Right renal cortex interstitium (tissue), 3 donors: Measurements from ENCODE around the gene DGKQ. TPM values are rescaled to one million over a fixed set of nuclear protein-coding genes. Genes with fewer than 3 reads are reported as not detected.
"Not testable (repeated sequence)": the region's sequence is repeated elsewhere in the genome, so short reads cannot be mapped to it uniquely, and the experiment has no call there.

Experiments used
- DNase-seq, 3 donors: peaks; one replicate each; pipeline ENCODE4 v3.0.0-alpha.2; 2013; ENCODE audit warnings: low read depth in 3 of 3, low spot score in 2 of 3
- polyA plus RNA-seq, 3 donors: library from polyadenylated mRNA; unstranded; fragments of 120-200 nt; gene quantifications; one replicate each; pipeline ENCODE4 v1.2.1, GENCODE V29; 2013; ENCODE audit not compliant: insufficient read length in 3 of 3

DGKQ gene
- polyA plus RNA-seq, 3 donors: 5.0 to 5.9 (median 5.8) TPM

DNA sequence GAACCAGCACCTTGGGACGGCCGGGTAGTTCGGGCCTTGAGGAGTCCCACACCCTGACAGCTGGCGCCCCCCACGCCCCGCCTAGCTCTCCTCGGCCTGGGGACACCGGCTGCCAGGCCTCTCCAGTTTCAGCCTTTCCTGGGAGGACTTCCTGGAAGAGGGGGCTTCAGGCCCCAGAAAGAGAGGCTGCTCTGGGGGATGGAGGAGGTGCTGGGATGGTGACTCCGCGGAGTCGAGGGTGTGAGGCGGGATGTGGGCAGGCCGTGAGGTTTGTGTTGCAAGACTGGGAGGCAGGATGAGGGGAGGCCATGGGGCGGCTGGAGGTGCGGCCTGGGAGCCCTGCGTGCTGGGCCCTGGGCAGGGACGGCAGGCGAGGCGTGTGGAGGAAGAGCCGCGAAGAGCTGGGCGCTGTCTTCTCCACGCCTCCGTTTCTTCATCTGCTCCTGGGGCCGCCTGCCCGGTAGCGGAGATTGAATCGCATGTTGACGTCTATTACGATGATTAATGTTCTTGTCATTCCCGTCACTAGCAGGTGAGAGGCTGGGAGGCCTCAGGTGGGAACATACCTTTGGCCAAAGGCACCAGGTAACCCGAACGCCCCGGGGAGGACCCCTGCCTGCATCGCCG is 37.1 kb upstream of the DGKQ start:
- no peak for DNase-seq

DNA sequence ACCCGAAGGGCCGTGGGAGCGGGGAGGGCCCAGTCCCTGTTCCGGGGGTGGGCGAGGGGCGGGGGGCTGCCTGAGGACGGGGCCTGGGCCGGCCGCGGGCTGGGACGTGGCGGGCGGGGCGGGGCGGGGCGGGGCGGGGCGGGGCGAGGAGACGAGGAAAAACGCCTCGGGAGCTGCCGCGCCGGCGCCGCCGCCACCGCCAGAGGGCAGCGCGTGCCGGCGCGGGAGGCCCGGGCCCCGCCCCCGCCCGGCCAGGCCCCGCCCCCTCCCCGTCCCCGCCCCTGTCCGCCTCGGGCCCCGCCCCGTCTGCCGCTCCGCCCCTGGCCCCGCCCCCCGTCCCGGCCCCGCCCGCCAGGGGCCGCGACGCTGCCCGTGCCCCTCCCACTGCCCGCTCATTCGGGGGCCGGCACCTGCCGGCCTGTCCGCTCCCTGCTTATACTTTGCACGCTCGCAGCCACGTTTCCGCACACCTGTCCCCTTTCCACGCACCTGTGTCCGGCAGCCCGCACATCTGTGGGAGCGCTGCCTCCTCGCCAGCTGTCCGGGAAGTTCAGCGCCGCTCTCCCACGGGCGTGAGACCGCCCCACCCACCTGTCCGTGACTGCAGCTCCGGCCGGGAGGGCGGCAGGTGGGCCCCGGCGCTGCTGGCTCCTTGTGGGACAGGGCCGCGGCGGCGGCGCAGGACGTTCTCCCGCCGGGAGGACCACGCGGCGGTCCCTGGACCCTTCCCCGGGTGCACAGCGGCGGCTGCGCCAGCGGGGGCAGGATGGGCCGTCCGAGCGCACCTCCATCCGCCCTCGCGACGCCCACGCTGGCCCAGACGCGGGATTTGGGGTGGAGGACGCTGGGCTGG is 36.4 kb upstream of the DGKQ start:
- DNase-seq: no peak

- no peak for DNase-seq
These were observed 35.6 kb upstream of the DGKQ start for GRCh38 chr4:1008840-1009541.

GRCh38 chr4:1006856-1007255 is 33.5 kb upstream of the DGKQ start:
- no peak for DNase-seq

- DNase-seq: no peak
These were observed 31.5 kb upstream of the DGKQ start for GRCh38 chr4:1004557-1005485.

GRCh38 chr4:1004071-1004418 is 30.7 kb upstream of the DGKQ start:
- no peak for DNase-seq

DNA sequence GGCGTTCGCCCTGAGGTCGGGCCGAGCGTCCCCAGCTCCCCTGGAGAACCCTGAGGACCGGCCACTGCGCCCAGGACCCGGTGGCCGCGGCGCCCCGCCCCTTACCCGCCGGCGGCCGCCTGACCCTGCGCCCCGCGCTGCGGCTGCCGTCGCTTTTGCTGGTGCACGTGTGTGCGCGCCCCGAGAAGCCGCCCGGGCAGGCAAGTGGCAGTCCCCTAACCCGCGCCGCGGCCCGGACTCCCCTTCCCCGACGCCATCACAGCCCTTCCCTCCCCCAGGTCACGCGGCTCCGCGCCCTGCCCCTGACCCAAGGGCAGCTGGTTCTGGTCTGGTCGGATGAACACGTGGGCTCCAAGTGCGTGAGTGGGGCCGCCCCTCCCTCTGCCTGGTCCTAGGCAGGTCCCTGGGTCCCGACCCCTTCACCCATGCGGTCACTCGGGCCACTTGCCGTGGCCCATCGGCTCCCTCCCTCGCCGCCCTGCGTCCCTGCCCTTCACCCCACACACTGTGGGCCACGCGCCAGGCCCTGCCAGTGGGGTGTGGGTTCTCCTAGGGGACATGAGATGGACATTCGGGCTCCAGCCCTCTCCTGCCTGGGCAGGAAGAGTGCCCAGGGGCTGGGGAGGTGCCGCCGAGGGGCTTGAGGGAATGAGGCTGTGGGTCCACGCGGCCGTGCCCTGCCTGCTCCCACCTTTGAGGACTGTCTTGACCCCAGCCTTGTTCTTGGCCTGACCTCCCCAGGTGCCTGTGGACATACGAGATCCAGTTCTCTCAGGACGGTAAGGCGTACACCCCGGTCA is 30.1 kb upstream of the DGKQ start:
- DNase-seq: no peak

- DNase-seq: no peak
These were observed 29.4 kb upstream of the DGKQ start for GRCh38 chr4:1002631-1003251.

- DNase-seq: no peak
These were observed 28.8 kb upstream of the DGKQ start for GRCh38 chr4:1002131-1002630.

DNA sequence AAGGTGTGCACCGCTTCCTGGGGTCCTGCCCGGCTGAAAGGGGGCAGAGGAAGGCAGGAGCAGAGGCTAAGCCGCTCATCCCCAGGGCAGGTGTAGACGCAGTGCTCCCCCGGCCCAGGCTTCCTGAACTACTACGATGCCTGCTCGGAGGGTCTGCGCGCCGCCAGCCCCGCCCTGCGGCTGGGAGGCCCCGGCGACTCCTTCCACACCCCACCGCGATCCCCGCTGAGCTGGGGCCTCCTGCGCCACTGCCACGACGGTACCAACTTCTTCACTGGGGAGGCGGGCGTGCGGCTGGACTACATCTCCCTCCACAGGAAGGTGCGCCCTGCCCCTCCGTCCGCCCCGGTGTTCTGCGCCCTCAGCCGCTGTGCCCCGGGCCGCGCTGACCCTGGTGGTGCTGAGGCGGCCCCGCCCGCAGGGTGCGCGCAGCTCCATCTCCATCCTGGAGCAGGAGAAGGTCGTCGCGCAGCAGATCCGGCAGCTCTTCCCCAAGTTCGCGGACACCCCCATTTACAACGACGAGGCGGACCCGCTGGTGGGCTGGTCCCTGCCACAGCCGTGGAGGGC is 28.3 kb upstream of the DGKQ start:
- DNase-seq: no peak

- no peak for DNase-seq
These were observed 27.4 kb upstream of the DGKQ start for GRCh38 chr4:1000686-1001260.

GRCh38 chr4:999882-1000425 is 26.6 kb upstream of the DGKQ start:
- no peak for DNase-seq

GRCh38 chr4:999240-999863 is 26.0 kb upstream of the DGKQ start:
- not testable (repeated sequence) for DNase-seq

GRCh38 chr4:998096-998691 is 24.8 kb upstream of the DGKQ start:
- DNase-seq: no peak

DNA sequence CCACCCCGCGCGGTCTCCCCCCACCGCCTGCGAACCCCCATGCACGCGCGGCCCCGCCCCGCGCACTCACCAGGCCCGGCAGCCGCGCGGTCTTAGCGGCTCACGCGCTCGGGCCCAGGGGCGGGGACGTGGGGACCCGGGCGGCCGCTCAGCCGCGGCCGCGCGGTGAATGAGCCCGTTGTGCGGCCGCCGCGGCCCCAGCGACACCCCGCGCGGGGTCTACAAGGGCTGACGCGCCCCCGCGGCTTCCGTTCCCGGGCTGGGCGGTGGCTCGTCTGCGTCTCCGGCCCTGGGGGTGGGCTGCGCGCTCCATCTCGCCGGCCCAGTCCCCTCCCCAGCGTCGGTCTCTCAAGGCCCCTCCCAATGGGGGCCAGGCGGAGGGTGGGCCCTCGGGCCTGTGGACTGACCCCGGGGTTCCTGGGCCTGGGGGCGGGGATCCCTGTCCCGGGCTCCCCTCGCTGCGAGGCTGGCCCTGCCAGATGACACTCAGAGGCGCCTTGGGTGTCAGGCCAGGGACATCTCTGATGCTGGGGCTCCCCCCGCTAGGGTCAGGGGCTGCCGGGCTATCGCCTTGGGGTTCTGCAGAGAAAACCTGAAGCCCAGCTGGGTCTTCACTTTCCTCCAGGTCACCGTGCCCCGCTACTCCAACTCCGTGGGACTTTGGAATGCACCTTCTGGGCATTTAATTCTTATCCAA is 24.2 kb upstream of the DGKQ start:
- no peak for DNase-seq

GRCh38 chr4:996997-997374 is 23.6 kb upstream of the DGKQ start:
- no peak for DNase-seq
